Stimulated activated CD8-positive, alpha-beta memory T cell treated with anti-CD3 and anti-CD28 coated beads, Interleukin-12 subunit alpha, Interleukin-12 subunit beta, amount 100 ng/mL, for 24 hours (primary cell): ENCODE measurements around the gene SPRYD3.

Experiments used
- DNase-seq: peaks from one replicate; pipeline ENCODE4 v3.0.0-alpha.2; 2020; ENCODE audit errors: extremely low read depth

SPRYD3 gene

GRCh38 chr12:53025250-53025649, 53.9 kb downstream of the SPRYD3 start:
- DNase-seq = no peak

DNA sequence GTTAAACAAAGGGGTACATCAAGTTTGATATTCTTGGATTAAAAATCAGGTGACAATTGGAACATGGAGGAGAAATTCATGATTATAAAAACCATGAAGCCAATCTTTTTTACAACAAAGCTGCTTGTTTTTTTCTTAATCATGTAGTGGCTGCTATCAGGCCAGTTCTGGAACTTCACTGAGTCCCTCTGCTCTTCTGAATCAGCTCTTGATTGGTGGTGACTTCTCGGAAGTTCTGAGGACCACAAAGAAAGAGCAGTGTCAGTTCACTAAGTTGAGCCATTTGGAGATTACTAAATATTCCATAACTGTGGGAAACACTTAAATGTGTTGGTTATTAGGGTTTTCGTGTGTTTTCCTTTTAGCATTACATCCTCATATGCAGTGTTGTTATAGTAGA, 64.5 kb downstream of the SPRYD3 start:
- DNase-seq = no peak
